Colonic mucosa (tissue), 4 donors: ENCODE measurements around the gene SLAMF9. TPM values are rescaled to one million over a fixed set of nuclear protein-coding genes. Genes with fewer than 3 reads are reported as not detected.

Experiments used
- DNase-seq: peaks from one replicate; pipeline ENCODE4 v3.0.0-alpha.2; 2020
- H3K27ac ChIP-seq: fragments of 200-600 bp; one replicate; pipeline ENCODE4 v1.8.0; 2021
- H3K27me3 ChIP-seq: fragments of 200-600 bp; one replicate; pipeline ENCODE4 v1.8.0; 2021
- H3K36me3 ChIP-seq: fragments of 200-600 bp; one replicate; pipeline ENCODE4 v1.8.0; 2021
- H3K4me1 ChIP-seq: fragments of 200-600 bp; one replicate; pipeline ENCODE4 v1.8.0; 2021; ENCODE audit warnings: mild to moderate bottlenecking
- H3K4me3 ChIP-seq: fragments of 200-600 bp; one replicate; pipeline ENCODE4 v1.8.0; 2021
- H3K9ac ChIP-seq, 2 donors: one replicate each; pipeline ENCODE4 v1.7.0; 2013; ENCODE audit warnings: control low read depth in 2 of 2, low read depth in 2 of 2, low read length in 2 of 2
- H3K9me3 ChIP-seq: fragments of 200-600 bp; one replicate; pipeline ENCODE4 v1.8.0; 2021
- CTCF ChIP-seq: fragments of 200-600 bp; IDR thresholded peaks from one replicate; pipeline ENCODE4 v1.8.0; 2022; ENCODE audit warnings: antibody characterized with exemption, mild to moderate bottlenecking
- intact Hi-C: fragments of 100-400 bp; cut with DNase I; formaldehyde crosslinking; loops from one replicate; pipeline ENCODE4 v1.14.1; 2022
- total RNA-seq, 2 donors: library from RNA; stranded (reverse); fragmentation: NEBNext Ultra II Directional in 1 of 2; extraction: Animal tissue kit (Norgen Biotek cat#: 25700) in 1 of 2; gene quantifications; one replicate each; pipeline ENCODE4 v1.2.1, GENCODE V29; 2021
- donor health status: healthy.
- donor health status: DM: no; HTN: no; CAD: no.
- donor health status: DM: no; HTN: no; CAD: no.

Gene SLAMF9
- total RNA-seq, 2 donors from 2014 or later, result not detected

GRCh38 chr1:159968901-159969300, 14.9 kb upstream of the SLAMF9 start:
- no peak for DNase-seq
- intact Hi-C loops, result no loop called here
- Histone ChIP-seq H3K9ac (no peak overlapping the region), H3K4me3 (no peak overlapping the region), H3K27ac (no peak overlapping the region), H3K4me1 (peaks cover 2% of the 10 kb centered on the region), H3K36me3 (no peaks in the 10 kb centered on the region), H3K9me3 (no peaks in the 10 kb centered on the region), H3K27me3 (no peaks in the 10 kb centered on the region)
- no peak for TF ChIP-seq CTCF

GRCh38 chr1:159965263-159965662, 11.2 kb upstream of the SLAMF9 start:
- intact Hi-C loops, result no loop called here
- no peak for TF ChIP-seq CTCF
- no peak overlapping the region for H3K9ac ChIP-seq
- no peak for DNase-seq
- H3K4me1 ChIP-seq, result no peaks in the 10 kb centered on the region
- H3K27ac ChIP-seq, result no peak overlapping the region
- H3K9me3 ChIP-seq, result no peaks in the 10 kb centered on the region
- H3K4me3 ChIP-seq, result no peak overlapping the region
- no peaks in the 10 kb centered on the region for H3K27me3 ChIP-seq
- H3K36me3 ChIP-seq, result no peaks in the 10 kb centered on the region

- Histone ChIP-seq H3K9ac (no peak overlapping the region), H3K9me3 (no peaks in the 10 kb centered on the region), H3K27ac (no peak overlapping the region), H3K27me3 (no peaks in the 10 kb centered on the region), H3K4me1 (no peaks in the 10 kb centered on the region), H3K4me3 (no peak overlapping the region), H3K36me3 (no peaks in the 10 kb centered on the region)
- DNase-seq, result no peak
- TF ChIP-seq CTCF, result no peak
- intact Hi-C loops, result no loop called here
Observed at GRCh38 chr1:159964144-159964543, 10.1 kb upstream of the SLAMF9 start.

- Histone ChIP-seq H3K4me1 (no peaks in the 10 kb centered on the region), H3K9ac (no peak overlapping the region), H3K9me3 (no peaks in the 10 kb centered on the region), H3K4me3 (peak overlapping the region; percentile 30), H3K27me3 (no peaks in the 10 kb centered on the region), H3K36me3 (no peaks in the 10 kb centered on the region), H3K27ac (peak overlapping the region; percentile 83)
- DNase-seq, result no peak
- intact Hi-C loops, result no loop called here
- TF ChIP-seq CTCF, result no peak
Observed at GRCh38 chr1:159962176-159962575, 8.1 kb upstream of the SLAMF9 start.

GRCh38 chr1:159961636-159962035, 7.6 kb upstream of the SLAMF9 start:
- no peaks in the 10 kb centered on the region for H3K9me3 ChIP-seq
- H3K4me3 ChIP-seq, result peak overlapping the region; percentile 30
- H3K4me1 ChIP-seq, result no peaks in the 10 kb centered on the region
- no peaks in the 10 kb centered on the region for H3K27me3 ChIP-seq
- TF ChIP-seq CTCF, result no peak
- DNase-seq, result peak; percentile 74
- peak overlapping the region; percentile 83 for H3K27ac ChIP-seq
- intact Hi-C loops, result no loop called here
- H3K9ac ChIP-seq, result peak overlapping the region; percentile 38 to 67
- no peaks in the 10 kb centered on the region for H3K36me3 ChIP-seq
